Loucy (cell line): ENCODE data around the gene MAGEA9.

Experiments
- CTCF ChIP-seq: fragments of 200-600 bp; sonication (generic); conservative IDR thresholded peaks from 2 replicates; pipeline ENCODE4 v1.5.1; 2014; ENCODE audit warnings: mild to moderate bottlenecking, antibody characterized with exemption, low read length
- EZH2phosphoT487 ChIP-seq: fragments of 200-600 bp; IDR thresholded peaks from 2 replicates; pipeline ENCODE4 v1.6.1; 2018; ENCODE audit warnings: antibody characterized with exemption, mild to moderate bottlenecking, moderate library complexity, borderline replicate concordance

DNA sequence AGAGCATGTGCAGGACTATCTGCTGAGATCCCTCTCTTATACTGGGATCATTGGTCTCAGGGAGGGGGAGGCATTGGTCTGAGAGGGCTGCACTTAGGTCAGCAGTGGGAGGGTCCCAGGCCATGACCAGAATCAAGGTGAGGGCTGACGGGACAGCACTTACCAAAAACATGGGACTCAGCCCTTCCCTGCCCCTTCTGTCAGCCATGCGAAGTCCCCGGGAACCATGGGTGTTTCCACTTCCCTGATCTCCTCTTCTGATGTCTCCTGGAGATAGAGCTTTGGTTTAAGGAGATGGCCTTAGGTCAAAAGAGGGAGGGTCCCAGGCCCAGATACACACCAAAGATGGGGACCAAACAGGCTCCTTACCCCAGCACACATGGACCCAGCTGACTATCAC, 20.8 kb upstream of the MAGEA9 start:
- TF ChIP-seq CTCF, result no peak
- TF ChIP-seq EZH2phosphoT487, result no peak
